GM18858 (cell line): ENCODE measurements around the gene LARP1.
A peak's percentile ranks its signal among the peaks of the same experiment; 100 is the strongest.
"Not testable (repeated sequence)": the region's sequence is repeated elsewhere in the genome, so short reads cannot be mapped to it uniquely, and the experiment has no call there.

Source experiments
- ATAC-seq: cut with Tn5 transposase; IDR thresholded peaks from one replicate; pipeline ENCODE4 v1.9.1; 2021; ENCODE audit not compliant: unreplicated experiment

LARP1 gene

DNA sequence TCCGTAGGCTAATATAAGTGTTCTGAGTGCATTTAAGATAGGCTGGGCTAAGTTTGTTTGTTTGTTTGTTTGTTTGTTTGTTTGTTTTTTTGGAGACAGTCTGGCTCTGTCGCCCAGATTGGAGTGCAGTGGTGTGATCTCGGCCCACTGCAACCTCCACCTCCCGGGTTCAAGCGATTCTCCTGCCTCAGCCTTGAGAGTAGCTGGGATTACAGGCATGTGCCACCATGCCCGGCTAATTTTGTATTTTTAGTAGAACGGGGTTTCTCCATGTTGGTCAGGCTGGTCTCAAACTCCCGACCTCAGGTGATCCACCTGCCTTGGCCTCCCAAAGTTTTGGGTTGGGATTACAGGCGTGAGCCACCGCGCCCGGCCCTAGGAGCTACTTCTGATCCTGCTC, 4.7 kb downstream of the LARP1 start:
- not testable (repeated sequence) for ATAC-seq

DNA sequence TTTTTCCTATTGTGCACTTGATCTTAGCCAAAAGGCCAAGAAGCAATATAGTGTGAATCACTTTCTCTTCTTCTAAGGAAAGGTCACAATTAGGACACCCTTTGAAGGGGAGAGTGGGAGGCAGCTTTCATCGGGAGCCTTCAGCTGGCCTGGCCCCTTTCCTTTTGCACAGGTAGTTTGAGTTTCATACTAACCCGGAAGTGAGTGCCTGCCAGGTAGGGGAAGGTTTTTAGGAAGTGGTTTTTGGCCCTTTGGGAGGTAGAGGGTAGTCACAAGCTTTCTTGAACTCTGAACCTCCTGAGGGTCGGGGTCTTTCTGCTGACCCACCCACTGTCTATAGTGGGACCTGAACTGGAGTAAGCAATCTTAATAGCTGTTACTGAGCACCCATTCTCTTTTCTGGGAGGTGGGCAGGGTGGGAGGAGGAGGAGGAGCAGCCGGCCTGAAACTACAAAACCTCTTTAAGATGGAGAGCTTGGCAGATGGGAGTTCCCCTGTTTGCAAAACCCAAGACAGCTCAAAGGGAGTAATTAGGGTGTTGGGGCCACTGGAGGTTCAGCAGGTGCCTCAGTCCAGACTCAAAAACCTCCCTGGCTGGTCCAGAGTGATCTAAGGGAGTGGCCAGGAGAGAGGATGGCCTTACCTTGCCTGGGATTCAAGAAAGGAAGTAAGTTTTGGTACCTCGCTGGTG, 6.0 kb downstream of the LARP1 start:
- peak; percentile 48 for ATAC-seq

DNA sequence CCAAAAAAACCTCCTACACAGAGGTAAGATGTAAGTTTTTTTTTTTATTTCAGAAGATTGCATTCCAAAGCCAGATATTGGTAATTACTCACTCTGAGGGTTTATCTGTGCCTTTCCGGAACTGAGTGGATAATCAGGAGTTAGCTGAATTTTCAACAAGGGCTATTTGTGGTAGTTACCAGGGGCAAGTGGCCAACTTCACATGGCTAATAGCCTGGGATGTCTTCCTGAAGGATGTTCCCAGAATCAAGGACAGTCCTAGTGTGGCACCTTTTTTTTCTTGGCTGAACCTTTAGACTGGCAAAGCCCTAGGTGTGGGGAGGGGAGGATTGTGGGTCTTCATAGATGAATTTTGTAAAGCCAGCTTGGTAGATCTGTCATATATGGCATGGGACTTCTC, 7.1 kb downstream of the LARP1 start:
- no peak for ATAC-seq

DNA sequence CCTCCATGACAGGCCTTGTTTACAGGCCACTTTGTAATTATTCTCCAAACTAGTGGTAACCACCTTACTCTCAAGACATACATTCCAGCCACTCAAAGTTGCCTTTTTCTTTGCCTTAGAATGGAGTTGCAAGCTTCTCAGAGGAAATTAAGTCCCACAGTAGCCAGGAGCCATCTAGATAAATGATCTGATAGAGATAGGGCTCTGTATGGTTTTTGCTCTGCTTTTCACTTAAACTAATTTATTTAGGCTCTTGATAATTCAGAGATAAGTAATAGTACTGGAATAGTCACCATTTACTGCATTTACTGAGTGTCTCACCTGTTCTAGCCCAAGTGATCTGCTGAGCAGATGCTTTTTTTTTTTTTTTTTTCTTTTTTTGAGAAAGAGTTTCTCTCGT, 7.5 kb downstream of the LARP1 start:
- ATAC-seq = no peak

DNA sequence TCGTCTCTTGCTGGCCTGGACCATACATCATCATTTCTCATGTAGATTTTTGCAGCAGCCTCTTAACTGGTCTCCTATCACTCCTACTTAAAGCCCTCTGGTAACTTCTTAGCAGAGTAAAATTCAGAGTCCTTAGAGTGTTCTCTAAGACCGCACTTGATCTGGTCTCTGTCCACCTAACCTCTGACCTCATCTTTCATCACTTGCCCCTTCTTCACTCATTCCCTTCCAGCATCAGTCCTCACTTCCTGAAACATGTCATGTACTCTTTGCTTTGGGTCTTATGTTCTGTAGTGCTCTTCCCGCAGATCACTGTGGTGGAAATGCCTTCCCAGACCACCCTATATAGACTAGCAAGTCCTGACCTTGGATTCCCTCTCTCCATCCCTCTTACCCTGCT, 9.8 kb downstream of the LARP1 start:
- no peak for ATAC-seq

DNA sequence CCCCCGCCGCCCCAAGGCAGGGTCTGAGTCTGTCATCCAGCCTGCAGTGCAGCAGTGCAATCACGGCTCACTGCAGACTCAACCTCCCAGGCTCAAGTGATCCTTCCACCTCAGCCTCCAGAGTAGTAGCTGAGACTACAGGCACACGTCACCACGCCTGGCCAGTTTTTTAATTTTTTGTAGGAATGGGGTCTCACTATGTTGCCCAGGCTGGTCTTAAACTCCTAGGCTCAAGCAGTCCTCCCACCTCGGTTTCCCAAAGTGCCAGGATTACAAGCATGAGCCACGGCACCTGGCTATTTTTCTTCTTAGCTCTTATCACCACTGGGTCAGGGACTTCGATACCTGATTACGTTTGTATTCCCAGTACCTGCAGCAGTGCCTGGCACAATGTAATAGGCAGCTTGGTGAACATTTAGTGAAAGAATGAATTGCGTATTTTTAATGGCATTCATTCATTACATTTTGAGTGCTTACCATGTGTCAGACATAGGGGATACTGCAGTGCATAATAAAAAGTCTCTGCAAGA, 10.3 kb downstream of the LARP1 start:
- no peak for ATAC-seq

DNA sequence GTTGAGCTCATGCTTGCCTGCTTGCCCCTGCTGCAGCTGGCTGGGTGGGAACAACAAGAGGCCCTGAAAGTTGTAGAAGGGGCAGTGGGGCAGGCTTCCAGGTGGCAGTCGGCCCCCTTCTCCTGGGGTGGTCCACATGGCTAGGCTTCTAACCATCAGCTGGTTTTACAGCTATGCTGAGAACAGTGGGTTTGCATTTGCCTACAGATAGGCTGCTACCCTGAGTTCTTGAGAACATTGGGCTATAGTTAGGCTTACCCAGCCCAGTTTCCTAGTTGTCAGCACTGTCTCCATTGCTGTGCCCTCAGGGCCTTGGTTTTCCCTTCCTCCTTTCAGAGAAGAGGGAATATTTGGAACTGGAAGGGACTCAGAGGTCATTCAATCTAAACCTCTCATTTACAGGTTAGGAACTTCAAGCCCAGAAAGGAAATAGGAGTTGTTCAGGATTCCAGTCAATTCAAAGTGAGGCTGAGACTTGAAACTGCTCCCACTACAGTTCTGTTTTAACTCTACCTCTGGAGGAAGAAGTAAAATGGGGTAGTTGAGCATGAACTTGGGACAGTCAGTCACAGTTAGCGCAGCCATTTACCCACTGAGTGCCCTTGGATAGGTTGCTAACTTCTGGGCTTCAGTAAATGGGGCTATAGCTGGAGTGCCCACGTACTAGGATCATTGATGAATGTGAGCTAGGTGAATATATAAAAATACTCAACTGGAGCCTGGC, 11.5 kb downstream of the LARP1 start:
- no peak for ATAC-seq

DNA sequence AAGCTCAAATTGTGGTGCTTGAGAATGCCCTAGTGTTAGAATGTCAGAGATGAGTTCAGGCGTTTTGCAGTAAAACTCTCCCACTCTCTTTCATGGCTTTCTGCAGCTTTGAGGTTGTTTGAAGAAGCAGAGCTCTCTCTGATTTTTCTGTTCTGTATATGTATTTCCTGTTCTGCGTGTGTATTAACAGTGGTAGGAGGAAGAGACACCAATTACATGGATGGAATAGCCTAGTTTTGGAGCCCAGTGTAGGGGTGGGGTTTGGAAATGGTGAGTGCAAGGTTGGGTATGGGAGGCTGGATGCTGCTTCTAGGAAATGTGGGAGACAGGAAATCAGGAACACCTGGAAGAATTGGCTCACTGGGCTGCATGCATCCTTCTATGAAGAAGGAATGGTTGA, 12.4 kb downstream of the LARP1 start:
- ATAC-seq = peak; percentile 30

DNA sequence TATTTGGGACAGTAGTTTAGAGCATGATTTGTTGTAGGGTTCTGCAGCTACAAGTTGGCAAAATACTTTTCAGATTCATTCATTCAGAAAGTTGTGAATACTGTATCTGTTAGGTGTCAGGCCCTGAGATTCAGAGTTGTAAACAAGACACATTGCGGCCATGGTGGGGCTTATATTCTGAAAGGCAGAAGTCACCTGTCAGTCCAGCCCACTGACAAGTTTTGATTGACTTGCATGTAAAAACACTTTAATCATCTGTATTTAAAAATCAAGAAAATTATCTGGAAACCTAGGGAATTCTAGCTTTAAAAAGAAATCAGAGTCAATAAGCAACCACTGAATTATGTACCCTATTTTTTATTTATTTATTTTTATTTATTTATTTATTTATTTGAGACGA, 13.0 kb downstream of the LARP1 start:
- ATAC-seq = no peak

DNA sequence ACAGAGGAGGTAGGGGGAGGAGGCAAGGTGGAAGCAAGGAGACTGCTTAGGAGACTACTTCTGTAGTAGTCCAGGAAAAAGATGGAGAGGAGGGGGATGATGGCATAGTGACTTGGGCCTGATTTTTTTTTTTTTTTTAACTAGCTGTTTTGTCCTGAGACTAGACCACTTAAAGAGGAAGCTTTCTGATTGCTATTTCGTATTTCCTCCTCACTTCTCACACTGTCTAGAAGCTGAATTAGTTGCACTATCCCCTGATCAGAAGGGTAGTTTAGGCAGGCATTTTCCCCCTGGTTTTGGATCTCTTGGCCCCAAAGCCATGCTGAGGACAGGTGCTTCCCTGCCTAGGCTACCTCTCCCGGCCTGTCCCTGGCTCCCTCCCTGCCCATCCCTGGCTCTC, 14.9 kb downstream of the LARP1 start:
- ATAC-seq = no peak

DNA sequence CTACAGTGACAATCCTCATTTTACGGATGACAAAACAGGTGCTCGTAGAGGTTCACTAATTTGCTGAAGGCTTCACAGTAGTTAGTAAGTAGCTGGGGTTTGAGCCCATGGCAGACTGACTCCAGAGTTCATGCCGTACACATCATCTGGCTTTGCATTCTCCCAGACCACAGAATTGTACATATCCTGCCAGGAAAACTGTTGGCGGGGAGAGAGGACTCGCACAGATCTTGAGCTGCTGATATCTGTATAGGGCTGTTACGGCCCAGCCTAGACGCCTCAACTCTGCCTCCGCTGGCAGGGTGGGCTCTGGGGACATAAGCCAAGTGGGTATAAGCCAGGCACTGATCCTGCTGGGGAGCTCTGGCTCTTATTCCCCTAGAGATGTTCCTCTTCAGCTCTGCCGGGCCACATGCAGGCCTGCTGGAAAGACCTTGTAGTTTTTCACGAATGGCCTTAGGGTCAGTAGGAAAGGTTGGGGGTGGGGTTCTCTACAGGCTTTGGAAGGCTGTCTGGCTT, 16.3 kb downstream of the LARP1 start:
- ATAC-seq = no peak

DNA sequence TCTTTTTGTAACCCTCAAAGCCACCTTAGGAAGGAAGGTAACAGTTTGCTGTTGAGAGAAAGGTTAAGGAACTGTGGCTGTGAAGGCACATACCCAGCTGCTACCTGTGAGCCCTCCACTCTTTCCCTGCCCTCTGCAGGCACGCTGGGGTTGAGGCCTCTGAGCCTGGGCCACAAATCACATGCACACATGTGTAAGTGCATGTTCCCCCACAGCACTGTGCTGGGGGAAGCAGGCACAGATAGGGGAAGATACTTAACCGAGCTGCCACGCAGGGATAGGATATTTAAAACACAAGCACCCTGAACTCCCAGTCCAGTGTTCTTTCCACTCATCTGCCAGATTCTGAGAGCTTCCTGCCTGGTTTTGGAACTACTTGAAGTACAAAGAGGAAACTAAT, 18.1 kb downstream of the LARP1 start:
- no peak for ATAC-seq

DNA sequence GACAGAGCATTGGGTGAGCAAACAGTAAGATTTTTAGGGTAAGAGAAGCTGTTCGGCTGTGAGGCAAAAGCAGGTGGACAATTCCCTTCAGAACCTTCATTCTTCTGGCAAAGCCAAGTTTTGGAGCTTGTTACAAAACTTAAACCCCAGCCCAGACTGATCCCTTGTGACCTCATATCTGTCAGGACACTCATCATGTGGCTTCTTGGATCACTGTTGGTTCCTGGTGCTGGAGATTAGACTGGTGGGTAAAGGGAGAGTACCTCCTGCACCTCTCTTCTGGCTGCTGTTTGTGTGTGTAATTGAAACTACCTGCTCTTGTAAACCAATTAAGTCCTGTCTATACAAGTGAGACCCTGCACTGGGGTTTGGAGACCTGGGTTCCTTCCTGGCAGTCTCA, 21.0 kb downstream of the LARP1 start:
- ATAC-seq = no peak

DNA sequence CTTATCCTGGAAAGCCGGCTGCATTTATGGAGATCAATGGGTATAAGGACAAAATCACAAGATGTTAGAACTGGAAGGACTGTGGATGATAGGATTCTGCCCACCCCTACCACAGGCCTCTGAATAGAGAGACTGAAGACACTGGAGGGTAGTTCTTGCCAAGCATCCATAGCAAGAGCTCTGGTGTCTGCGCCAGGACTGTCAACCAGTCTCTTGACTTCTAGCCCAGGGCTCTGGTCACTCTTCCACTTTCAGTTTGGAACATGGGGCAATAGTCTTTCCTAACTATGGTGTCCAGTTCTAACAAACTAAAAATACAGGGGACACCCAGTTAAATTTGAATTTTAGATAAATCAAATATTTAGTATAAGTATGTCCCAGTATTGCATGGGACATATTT, 23.4 kb downstream of the LARP1 start:
- no peak for ATAC-seq

DNA sequence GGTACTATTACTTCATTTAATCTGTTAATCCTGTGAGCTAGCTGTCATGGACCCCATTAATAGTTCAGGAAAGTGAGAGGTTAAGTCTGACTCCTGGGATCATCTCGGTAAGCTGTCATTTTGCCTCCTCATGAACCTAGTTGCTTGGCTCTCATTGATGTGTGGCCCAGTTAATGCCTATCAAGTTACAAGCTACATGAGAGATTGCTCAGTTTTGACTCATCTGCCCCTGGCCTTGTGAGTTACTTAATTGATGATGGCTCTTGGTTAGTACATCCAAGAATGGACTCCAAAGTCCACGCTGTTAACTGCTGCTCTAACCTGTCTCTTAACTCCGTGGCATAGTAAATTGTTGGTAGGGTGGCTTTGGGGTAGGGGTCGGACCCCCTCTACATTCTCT, 23.9 kb downstream of the LARP1 start:
- ATAC-seq = no peak

DNA sequence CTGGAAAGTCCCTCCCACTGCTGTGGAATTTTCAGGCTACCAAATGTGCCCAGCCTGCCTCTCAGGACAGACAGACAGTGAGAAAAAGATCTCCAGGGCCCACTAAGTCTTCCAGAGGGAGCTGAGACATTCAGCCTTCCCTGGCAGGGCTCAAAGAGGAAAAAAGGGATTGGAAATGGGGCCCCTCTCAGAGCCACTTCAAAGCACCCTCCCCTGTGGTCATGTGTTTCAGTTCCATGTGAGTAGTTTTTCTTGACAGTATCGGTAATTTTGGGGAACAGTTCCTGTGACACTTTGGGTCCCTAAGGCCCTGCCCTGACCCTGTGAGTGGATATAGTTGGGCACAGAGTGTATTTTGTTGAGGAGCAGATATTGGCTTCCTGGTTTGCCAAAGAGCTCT, 25.0 kb downstream of the LARP1 start:
- ATAC-seq = no peak

DNA sequence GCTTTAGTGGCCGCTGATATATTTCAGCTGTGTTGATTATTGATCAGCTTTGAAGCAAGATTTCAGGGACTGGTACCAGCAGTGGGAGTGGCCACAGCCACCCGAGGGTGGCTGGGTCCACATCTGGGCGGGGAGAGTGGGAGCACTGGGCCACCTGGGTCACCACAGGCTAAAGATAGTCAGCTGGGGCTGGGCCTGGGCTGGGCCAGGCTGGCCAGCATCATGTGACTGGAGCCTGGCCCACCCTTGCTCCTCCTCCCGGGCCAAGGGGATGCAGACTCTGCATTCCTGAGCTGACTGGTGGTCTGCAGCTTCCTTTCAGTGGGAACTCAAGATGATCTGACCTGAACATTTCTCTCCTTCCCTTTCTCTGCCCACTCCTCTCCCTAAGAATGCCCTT, 27.1 kb downstream of the LARP1 start:
- ATAC-seq = no peak

DNA sequence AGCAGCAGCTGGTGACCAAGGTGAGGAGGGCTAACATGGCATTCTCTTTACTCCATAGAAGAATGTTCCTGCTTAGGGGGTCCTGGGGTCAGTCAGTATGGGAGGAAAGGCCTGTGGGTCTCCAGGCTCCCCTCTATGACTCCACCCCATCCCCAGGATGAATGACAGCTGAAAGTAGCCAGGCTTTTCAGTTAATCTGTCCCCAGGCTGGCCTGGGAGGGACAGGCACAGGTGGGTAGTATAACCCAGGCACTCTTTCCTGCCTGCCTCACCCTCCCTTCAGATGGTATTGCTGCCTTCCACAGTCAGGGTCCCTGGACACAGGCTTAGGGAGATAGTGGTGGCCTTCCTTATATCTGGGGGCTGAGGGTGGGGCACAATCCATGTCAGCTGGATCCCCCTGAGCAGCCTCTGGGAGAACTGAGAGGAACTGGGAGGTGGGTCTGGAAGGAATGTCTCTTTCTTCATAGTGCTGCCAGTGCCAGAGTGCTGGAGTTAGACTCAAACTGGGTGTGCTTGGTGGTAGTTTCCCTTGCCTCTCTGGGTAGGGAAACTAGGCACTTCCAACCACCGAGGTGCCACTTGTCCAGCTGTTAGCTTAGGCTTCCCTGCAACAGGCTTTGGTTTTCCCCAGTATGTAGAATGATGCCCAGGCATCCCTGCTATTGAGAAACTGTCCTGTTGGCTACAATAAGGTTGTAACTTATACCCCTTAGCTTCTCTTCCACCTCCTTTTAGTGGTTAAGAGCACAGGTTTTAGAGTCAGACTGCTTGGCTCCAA, 27.8 kb downstream of the LARP1 start:
- no peak for ATAC-seq

DNA sequence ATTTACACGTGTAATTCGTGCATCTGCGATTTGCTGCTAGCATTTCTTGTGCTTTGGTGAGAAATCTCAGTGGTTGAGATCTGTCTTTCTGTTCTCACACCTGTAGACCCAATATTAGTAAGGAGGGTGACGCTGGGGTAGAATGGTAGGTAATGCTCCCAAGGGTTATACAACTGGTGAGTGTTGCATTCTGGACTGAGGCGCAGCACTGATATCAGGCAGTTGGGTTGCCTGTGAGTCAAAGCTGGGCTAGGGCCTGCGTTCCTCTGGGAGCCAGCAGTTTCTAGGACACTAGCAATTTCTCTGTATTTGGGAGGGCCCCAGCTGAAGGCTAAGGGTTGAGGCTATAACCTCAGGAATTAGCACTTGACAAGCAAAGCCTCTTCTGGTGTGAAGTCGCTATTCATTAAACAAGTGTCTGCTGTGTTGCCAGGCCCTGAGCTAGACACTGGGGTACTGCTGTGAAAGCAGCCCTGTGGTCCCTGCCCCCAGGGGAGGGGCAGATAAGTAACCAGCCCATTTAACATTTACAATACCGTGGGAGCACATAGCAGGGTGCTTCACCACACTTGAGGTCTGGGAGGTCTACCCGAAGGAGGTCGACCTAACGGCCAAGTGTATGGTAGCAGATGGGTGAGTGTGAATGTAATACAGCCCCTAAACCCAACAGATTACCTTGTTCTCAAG, 28.7 kb downstream of the LARP1 start:
- ATAC-seq = peak; percentile 70

DNA sequence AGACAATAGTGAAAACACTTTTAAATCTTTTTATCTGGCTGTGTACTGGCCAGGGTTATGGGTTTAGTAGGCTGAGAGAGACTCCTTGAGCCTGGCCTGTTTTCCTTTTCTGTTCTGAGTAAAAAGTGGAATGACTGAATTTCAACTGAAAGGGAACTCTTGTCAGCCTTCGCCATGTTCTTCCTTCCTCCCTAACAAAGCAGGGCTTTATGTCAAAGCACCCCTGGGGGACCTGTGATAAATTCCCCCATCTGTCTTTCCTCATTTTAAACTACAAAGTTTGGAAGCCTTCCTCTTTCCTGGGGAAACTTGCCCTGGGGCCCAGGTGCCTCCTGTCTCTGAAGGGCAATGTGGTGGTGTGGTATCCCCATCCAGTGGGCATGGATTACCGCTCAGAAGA, 29.7 kb downstream of the LARP1 start:
- no peak for ATAC-seq

DNA sequence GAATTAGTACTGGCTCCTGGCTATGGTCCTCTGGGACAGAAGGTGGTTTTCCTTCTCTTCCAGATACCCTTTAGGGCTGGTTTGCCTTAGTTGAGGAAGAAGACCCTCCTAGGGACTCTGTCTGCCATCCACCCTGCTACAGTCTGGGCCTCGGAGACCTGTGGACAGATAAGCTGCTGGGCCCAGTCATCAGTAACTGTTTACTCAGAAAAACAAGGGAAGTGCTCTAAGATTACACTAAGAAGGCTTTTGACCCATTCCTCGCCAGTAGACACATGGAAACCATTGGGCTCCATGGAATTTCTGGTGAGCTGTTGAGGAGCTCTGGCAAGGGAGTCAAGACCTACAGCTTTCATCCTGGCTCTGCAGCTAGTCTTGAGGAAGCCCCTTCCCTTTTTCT, 31.2 kb downstream of the LARP1 start:
- ATAC-seq = no peak
